GM12874 (cell line): ENCODE data around the gene LNPK.

ENCODE experiments used
- TF ChIP-seq, protein P1 (sequence below): IDR thresholded peaks from 2 replicates; pipeline ENCODE4 v1.5.1; 2011; ENCODE audit warnings: low read depth, mild to moderate bottlenecking, control low read depth, low read length, moderate library complexity; ENCODE audit not compliant: insufficient read depth

Gene LNPK

DNA sequence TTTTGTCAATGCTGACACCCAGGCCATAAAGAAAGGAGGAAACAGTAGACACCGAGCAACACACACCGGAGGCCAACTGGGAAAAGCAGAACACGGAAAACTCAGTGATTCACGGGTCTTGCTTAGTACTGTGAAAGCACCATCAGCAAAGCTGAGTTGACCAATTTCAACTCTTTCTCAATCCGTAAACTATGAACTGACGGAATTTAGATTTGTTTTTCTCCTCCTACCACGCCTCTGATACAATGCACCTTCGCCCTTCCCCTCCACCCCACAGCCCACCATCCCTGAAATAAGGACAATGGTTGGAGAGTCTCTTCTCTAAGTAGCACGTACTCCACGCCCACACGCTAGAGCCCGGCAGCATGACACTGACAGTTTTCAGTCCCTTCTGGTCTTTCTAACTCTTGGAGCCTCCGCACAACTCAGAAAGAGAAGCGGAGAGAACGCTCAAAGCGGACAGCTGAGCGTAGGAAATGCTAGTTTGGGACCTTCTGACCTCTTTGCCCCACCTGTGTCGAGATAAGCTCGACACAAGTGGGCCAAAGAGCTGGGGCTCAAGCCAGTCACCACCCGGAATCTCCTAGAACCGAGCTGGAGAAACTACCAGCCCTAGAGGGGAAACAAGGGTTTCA lies 669 bp downstream of the LNPK start:
- TF ChIP-seq, protein P1, sequence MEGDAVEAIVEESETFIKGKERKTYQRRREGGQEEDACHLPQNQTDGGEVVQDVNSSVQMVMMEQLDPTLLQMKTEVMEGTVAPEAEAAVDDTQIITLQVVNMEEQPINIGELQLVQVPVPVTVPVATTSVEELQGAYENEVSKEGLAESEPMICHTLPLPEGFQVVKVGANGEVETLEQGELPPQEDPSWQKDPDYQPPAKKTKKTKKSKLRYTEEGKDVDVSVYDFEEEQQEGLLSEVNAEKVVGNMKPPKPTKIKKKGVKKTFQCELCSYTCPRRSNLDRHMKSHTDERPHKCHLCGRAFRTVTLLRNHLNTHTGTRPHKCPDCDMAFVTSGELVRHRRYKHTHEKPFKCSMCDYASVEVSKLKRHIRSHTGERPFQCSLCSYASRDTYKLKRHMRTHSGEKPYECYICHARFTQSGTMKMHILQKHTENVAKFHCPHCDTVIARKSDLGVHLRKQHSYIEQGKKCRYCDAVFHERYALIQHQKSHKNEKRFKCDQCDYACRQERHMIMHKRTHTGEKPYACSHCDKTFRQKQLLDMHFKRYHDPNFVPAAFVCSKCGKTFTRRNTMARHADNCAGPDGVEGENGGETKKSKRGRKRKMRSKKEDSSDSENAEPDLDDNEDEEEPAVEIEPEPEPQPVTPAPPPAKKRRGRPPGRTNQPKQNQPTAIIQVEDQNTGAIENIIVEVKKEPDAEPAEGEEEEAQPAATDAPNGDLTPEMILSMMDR = no peak

DNA sequence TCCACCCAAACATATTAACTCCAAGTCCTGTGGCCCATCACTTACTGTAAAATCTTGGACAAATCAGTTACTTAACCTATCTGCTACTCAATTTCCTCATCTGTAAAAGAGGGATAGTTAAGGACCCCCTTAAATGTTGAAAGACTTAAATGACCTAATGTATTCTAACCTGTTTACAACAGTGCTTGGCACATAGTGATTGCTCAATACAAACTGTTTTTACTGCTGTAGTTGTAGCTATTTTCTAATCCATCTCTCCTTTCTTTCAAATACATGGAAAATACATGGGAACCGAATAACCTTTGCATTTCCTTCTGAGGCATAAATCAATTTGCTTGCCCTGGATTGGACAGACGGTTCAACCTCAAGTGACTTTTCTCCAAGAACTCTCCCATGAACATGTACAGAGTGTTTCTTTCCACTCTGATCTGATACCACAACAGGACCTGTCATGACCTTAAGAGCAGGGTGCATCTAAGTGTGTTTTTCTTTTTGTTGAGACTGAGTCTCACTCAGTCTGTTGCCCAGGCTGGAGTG lies 2.7 kb downstream of the LNPK start:
- TF ChIP-seq, protein P1 = no peak

- TF ChIP-seq, protein P1 = no peak
These were observed 12.0 kb downstream of the LNPK start for GRCh38 chr2:175990099-175990498.

DNA sequence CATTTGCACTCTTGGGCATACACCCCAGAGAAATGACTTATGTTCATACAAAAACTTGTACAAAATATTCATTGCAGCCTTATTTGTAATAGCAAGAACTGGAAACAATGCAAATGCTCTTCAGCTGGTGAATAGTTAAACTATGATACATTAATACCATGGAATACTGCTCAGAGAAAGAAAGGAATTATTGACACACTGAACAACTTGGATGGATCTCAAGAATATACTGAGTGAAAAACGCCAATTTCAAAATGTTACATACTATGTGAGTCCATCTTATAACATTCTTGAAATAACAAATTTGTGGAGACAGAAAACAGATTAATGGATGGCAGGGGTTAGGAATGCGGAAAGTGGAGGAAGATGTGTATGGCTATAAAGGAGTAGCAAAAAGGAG lies 17.2 kb downstream of the LNPK start:
- TF ChIP-seq, protein P1 = no peak

DNA sequence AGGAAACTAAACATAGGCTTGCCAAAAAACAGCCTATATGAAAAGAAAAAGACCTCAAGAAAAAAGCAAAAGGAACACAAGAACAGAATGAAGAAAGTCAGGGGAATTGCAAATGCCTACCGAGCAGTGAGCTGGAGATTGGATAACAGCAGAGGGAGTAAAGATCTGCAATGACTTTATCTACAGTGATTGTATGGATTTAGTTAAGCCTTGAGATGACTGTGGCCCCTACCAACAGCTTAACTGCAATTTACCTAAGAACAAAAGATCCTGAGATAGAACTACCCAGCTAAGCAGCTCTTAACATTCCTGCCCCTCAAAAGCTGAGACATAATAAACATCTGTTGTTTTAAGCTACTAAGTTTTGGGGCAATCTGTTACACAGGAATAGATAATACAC lies 20.5 kb downstream of the LNPK start:
- TF ChIP-seq, protein P1 = no peak

DNA sequence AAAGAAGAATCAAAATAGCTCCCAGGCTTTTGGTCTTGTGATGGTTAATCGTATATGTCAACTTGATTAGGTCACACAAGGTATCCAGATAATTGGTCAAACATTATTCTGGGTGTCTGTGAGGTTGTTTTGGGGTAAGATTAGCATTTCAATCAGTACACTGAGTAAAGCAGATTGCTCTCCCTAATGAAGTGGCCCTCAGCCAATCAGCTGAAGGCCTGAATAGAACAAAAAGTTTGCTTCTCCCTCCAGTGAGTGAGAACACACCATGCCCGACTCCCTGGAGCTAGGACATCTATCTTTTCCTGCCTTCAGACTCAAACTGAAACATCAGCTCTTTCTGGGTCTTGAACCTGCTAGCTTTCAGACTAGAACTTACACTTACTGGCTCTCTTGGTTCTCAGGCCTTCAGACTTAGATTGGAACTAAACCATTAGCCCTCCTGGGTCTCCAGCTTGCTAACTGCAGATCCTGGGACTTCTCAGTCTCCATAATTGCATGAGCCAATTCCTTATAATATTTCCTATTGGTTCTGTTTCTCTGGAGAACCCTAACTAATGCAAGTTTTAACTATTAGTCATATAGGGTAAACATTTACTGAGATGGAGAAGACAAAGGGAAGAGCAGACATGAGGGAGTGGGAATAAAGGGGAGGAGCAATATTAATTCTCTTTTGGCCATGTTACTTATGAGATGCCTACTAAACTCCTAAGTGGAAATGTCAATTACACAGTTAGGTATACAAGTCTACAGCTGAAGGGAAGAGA lies 25.5 kb downstream of the LNPK start:
- TF ChIP-seq, protein P1 = no peak

GRCh38 chr2:175973373-175973772 lies 28.7 kb downstream of the LNPK start:
- TF ChIP-seq, protein P1 = no peak
